Caco-2 (cell line): Measurements from ENCODE around the gene KLHL33. TPM values are rescaled to one million over a fixed set of nuclear protein-coding genes. Genes with fewer than 3 reads are reported as not detected.
A peak's percentile ranks its signal among the peaks of the same experiment; 100 is the strongest.

Source experiments
- BruUV-seq: library from RNA; stranded (reverse); fragments of 400-500 nt; replicated peaks from 2 replicates; lab custom pipeline; 2021; lab: Mats Ljungman, UMichigan
- CTCF ChIA-PET: fragments of 300-600 bp; sonication (Branson Sonifier 250); formaldehyde crosslinking; loops from one replicate; lab custom pipeline; 2022; ENCODE audit warnings: antibody characterized with exemption; lab: Charles Lee
- POLR2A ChIA-PET: fragments of 300-600 bp; sonication (Branson Sonifier 250); formaldehyde crosslinking; loops from one replicate; lab custom pipeline; 2022; ENCODE audit warnings: antibody characterized with exemption; lab: Charles Lee
- DNase-seq, 2 experiments: peaks; one replicate each; pipeline versions ENCODE4 v3.0.0 to v3.0.0-alpha.2; 2020 to 2022
- H3K27me3 ChIP-seq: replicated peaks from 2 replicates; pipeline ENCODE4 v1.6.0; 2011; ENCODE audit warnings: low read length; ENCODE audit not compliant: control insufficient read depth, insufficient read depth
- H3K36me3 ChIP-seq: 2 replicates; pipeline ENCODE4 v1.5.1; 2011; ENCODE audit warnings: low read length; ENCODE audit not compliant: control insufficient read depth, insufficient read depth
- H3K4me1 ChIP-seq: fragments of 250-450 bp; sonication (Bioruptor Pico); 2 replicates; pipeline ENCODE4 v1.5.1; 2020; ENCODE audit warnings: mild to moderate bottlenecking
- H3K4me3 ChIP-seq: 2 replicates; pipeline ENCODE4 v1.5.1; 2011; ENCODE audit warnings: low read depth, mild to moderate bottlenecking, control low read depth, low read length
- H3K9me3 ChIP-seq: fragments of 250-450 bp; sonication (Bioruptor Pico); 2 replicates; pipeline ENCODE4 v1.5.1; 2020; ENCODE audit warnings: mild to moderate bottlenecking, moderate library complexity
- H3K27ac Mint-ChIP-seq: one replicate; pipeline ENCODE4 v1.8.0; 2022; ENCODE audit warnings: mixed read lengths; ENCODE audit not compliant: unreplicated experiment
- H3K27me3 Mint-ChIP-seq: one replicate; pipeline ENCODE4 v1.8.0; 2022; ENCODE audit warnings: mixed read lengths; ENCODE audit not compliant: insufficient read depth, unreplicated experiment
- H3K36me3 Mint-ChIP-seq: one replicate; pipeline ENCODE4 v1.8.0; 2022; ENCODE audit warnings: mild to moderate bottlenecking, mixed read lengths; ENCODE audit not compliant: insufficient read depth, unreplicated experiment
- H3K4me1 Mint-ChIP-seq: one replicate; pipeline ENCODE4 v1.8.0; 2022; ENCODE audit warnings: low read depth, mixed read lengths; ENCODE audit not compliant: unreplicated experiment
- H3K4me3 Mint-ChIP-seq: one replicate; pipeline ENCODE4 v1.8.0; 2022; ENCODE audit warnings: mild to moderate bottlenecking, moderate library complexity, mixed read lengths; ENCODE audit not compliant: unreplicated experiment
- H3K9me3 Mint-ChIP-seq: one replicate; pipeline ENCODE4 v1.8.0; 2022; ENCODE audit warnings: mixed read lengths; ENCODE audit not compliant: unreplicated experiment
- intact Hi-C: fragments of 100-400 bp; cut with micrococcal nuclease; formaldehyde crosslinking; loops from one replicate; pipeline ENCODE4 v1.10.0; 2022; ENCODE audit not compliant: unreplicated experiment
- total RNA-seq: library from RNA; stranded (reverse); gene quantifications from 2 replicates; pipeline ENCODE4 v1.2.3, GENCODE V29; 2022
- TF ChIP-seq, protein P1 (sequence below), 2 experiments: fragments of 200-600 bp in 1 of 2; IDR thresholded peaks; 1 replicate in 1 of 2; 2 replicates in 1 of 2; pipeline versions ENCODE4 v1.5.1 to v1.8.0; 2011 to 2022; ENCODE audit warnings: antibody characterized with exemption in 1 of 2, control low read depth in 1 of 2, inconsistent platforms in 1 of 2, low read depth in 1 of 2, low read length in 1 of 2, mild to moderate bottlenecking in 1 of 2, moderate library complexity in 1 of 2; ENCODE audit not compliant: insufficient read depth in 1 of 2, severe bottlenecking in 1 of 2, unreplicated experiment in 1 of 2

Gene KLHL33
- total RNA-seq, 1 experiment from 2014 or later, result not detected

DNA sequence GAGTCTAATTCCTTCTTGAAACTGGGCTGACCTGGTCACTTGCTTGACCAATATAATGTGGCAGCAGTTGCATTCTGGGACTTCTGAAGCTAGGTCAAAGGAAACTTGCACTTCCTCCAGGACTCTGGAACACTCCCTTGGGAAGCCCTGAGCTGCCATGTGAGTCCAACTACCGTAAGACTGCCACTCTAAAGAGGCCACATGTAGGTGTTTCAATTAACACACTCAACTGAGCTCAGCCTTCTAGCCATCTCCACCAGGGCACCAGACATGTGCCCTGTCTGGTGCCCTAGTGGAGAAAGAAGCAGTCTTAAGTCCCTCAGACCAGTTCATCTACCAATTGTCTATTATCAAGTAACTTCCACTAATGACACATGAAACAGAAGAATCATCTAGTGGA, 16.5 kb downstream of the KLHL33 start:
- TF ChIP-seq, protein P1, sequence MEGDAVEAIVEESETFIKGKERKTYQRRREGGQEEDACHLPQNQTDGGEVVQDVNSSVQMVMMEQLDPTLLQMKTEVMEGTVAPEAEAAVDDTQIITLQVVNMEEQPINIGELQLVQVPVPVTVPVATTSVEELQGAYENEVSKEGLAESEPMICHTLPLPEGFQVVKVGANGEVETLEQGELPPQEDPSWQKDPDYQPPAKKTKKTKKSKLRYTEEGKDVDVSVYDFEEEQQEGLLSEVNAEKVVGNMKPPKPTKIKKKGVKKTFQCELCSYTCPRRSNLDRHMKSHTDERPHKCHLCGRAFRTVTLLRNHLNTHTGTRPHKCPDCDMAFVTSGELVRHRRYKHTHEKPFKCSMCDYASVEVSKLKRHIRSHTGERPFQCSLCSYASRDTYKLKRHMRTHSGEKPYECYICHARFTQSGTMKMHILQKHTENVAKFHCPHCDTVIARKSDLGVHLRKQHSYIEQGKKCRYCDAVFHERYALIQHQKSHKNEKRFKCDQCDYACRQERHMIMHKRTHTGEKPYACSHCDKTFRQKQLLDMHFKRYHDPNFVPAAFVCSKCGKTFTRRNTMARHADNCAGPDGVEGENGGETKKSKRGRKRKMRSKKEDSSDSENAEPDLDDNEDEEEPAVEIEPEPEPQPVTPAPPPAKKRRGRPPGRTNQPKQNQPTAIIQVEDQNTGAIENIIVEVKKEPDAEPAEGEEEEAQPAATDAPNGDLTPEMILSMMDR (IDR thresholded peaks at IDR 0.05; ENCODE audit: insufficient read depth in 1 of 2, low read depth in 1 of 2, low read length in 1 of 2, severe bottlenecking in 1 of 2, unreplicated experiment in 1 of 2), result no peak
- peak overlapping the region; percentile 85 for H3K27ac Mint-ChIP-seq
- Histone ChIP-seq H3K9me3 (no peaks in the 10 kb centered on the region), H3K27me3 (no peaks in the 10 kb centered on the region), H3K36me3 (no peaks in the 10 kb centered on the region), H3K4me3 (no peak overlapping the region), H3K4me1 (peaks cover 44% of the 10 kb centered on the region)
- H3K4me3 Mint-ChIP-seq, result peak overlapping the region; percentile 42
- no peaks in the 10 kb centered on the region for H3K27me3 Mint-ChIP-seq
- intact Hi-C loops, result loop anchor here (2.0 to 10.0 kb wide), 3 partner anchors 13 to 263 kb away; partner anchors contain the start of gene RNASE4
- ChIA-PET POLR2A (no interaction called here), CTCF (no interaction called here)
- peaks cover 27% of the 10 kb centered on the region for H3K4me1 Mint-ChIP-seq
- H3K9me3 Mint-ChIP-seq, result no peaks in the 10 kb centered on the region
- DNase-seq, result no peak
- no peaks in the 10 kb centered on the region for H3K36me3 Mint-ChIP-seq
- no TSS peak for BruUV-seq

- H3K36me3 Mint-ChIP-seq, result peaks cover 4% of the 10 kb centered on the region
- Histone ChIP-seq H3K36me3 (no peaks in the 10 kb centered on the region), H3K4me1 (peaks cover 47% of the 10 kb centered on the region), H3K27me3 (no peaks in the 10 kb centered on the region), H3K4me3 (no peak overlapping the region), H3K9me3 (no peaks in the 10 kb centered on the region)
- ChIA-PET POLR2A (interaction anchor here (1.0 kb wide), 2 partner anchors 37 to 43 kb away, joined by 4 to 6 read pairs; partner anchors contain the start of genes APEX1, OSGEP and PIP4P1), CTCF (interaction anchor here (0.6 to 1.5 kb wide), 3 partner anchors 12 to 37 kb away, joined by 3 to 12 read pairs (median 3); partner anchors contain the start of gene APEX1)
- peaks cover 30% of the 10 kb centered on the region for H3K4me1 Mint-ChIP-seq
- no peaks in the 10 kb centered on the region for H3K9me3 Mint-ChIP-seq
- TF ChIP-seq, protein P1 (IDR thresholded peaks at IDR 0.05; ENCODE audit: insufficient read depth in 1 of 2, low read depth in 1 of 2, low read length in 1 of 2, severe bottlenecking in 1 of 2, unreplicated experiment in 1 of 2), result no peak
- intact Hi-C loops, result loop anchor here (1.0 to 10.0 kb wide), 5 partner anchors 14 to 264 kb away; partner anchors contain the start of genes APEX1 and RNASE4
- peak; percentile 79 to 89 for DNase-seq
- H3K4me3 Mint-ChIP-seq, result peak overlapping the region; percentile 42
- BruUV-seq, result no TSS peak
- H3K27ac Mint-ChIP-seq, result peak overlapping the region; percentile 85
- H3K27me3 Mint-ChIP-seq, result no peaks in the 10 kb centered on the region
These were observed 17.5 kb downstream of the KLHL33 start for GRCh38 chr14:20418501-20418909.

DNA sequence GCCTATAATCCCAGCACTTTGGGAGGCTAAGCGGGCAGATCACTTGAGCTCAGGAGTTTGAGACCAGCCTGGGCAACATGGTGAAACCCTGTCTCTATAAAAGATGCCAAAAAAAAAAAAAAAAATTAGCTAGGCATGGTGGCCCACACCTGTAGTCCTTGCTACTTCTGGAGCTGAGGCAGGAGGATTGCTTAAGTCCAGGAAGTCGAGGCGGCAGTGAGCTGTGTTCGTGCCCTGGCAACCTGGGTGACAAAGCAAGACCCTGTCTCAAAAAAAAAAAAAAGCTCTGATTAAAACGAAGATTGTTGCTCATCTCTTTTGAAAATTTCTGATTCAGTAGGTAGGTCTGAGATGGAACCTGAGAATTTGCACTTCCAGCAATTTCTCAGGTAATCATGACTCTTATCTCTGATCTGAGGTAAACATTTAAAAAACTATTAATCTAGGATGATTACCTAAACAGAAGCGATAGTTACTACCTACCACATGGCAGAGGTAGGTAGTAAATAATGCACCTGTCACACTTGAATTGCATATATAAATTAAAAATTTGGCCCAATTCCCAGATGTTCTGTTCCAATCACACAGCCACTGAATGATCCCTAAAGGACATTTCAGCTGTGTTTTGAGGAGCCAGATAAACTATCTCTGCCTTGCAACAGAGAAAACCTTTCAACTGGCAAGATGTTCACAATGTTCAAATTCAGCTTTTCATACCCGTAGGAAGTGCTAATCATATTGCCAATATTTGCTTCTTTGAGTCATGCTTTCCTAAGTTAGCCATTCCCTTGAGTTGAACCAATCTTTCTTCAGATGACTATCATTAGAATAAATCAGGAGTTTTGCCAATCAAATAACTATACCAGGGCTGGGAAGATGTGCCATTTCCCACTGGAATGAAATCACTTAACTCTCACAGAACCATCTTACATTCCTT, 18.4 kb downstream of the KLHL33 start:
- Mint-ChIP-seq H3K4me3 (no peak overlapping the region), H3K9me3 (no peaks in the 10 kb centered on the region), H3K4me1 (peaks cover 32% of the 10 kb centered on the region), H3K27ac (peak overlapping the region; percentile 85), H3K27me3 (no peaks in the 10 kb centered on the region), H3K36me3 (peaks cover 6% of the 10 kb centered on the region)
- Histone ChIP-seq H3K27me3 (no peaks in the 10 kb centered on the region), H3K4me3 (no peak overlapping the region), H3K4me1 (peaks cover 47% of the 10 kb centered on the region), H3K9me3 (no peaks in the 10 kb centered on the region), H3K36me3 (no peaks in the 10 kb centered on the region)
- intact Hi-C loops, result loop anchor here (1.0 to 10.0 kb wide), 5 partner anchors 15 to 265 kb away; partner anchors contain the start of genes APEX1 and RNASE4
- no peak for DNase-seq
- POLR2A ChIA-PET, result interaction anchor here (0.6 to 1.0 kb wide), 4 partner anchors 38 to 189 kb away, joined by 4 to 6 read pairs (median 5); partner anchors contain the start of genes APEX1, OSGEP and PIP4P1
- BruUV-seq, result TSS peak; percentile 23
- TF ChIP-seq, protein P1 (IDR thresholded peaks at IDR 0.05; ENCODE audit: insufficient read depth in 1 of 2, low read depth in 1 of 2, low read length in 1 of 2, severe bottlenecking in 1 of 2, unreplicated experiment in 1 of 2), result no peak
- CTCF ChIA-PET, result interaction anchor here (0.6 to 1.5 kb wide), 3 partner anchors 13 to 580 kb away, joined by 3 to 12 read pairs (median 3); partner anchors contain the start of gene APEX1
